Measurements from ENCODE around the gene GUCY1A1. TPM values are rescaled to one million over a fixed set of nuclear protein-coding genes. Genes with fewer than 3 reads are reported as not detected.

Gene GUCY1A1
- total RNA-seq, 1 experiment from 2014 or later, result 23.6 TPM

GRCh38 chr4:155757745-155758265, 91.2 kb downstream of the GUCY1A1 start:
- BruUV-seq (replicated peaks), result no TSS peak
- intact Hi-C loops (cut with micrococcal nuclease; ENCODE audit: unreplicated experiment), result loop anchor here (5.0 kb wide), 2 partner anchors 56 to 231 kb away; no protein-coding TSS in a partner anchor
- no peaks in the 10 kb centered on the region for H3K27me3 Mint-ChIP-seq (ENCODE audit: unreplicated experiment)
- no peak overlapping the region for H3K27ac Mint-ChIP-seq (ENCODE audit: unreplicated experiment)
- DNase-seq, result no peak
- H3K9me3 Mint-ChIP-seq (ENCODE audit: low read depth, unreplicated experiment), result no peaks in the 10 kb centered on the region
- H3K4me3 Mint-ChIP-seq (ENCODE audit: low read depth, unreplicated experiment), result no peak overlapping the region
- CTCF ChIA-PET, result interaction anchor here (0.7 kb wide), 1 partner anchor 9 kb away, joined by 3 read pairs; no protein-coding TSS in a partner anchor
- peaks cover 20% of the 10 kb centered on the region for H3K36me3 Mint-ChIP-seq (ENCODE audit: insufficient read depth, unreplicated experiment)
- peaks cover 24% of the 10 kb centered on the region for H3K4me1 Mint-ChIP-seq (ENCODE audit: low read depth, unreplicated experiment)
- TF ChIP-seq, protein P1, sequence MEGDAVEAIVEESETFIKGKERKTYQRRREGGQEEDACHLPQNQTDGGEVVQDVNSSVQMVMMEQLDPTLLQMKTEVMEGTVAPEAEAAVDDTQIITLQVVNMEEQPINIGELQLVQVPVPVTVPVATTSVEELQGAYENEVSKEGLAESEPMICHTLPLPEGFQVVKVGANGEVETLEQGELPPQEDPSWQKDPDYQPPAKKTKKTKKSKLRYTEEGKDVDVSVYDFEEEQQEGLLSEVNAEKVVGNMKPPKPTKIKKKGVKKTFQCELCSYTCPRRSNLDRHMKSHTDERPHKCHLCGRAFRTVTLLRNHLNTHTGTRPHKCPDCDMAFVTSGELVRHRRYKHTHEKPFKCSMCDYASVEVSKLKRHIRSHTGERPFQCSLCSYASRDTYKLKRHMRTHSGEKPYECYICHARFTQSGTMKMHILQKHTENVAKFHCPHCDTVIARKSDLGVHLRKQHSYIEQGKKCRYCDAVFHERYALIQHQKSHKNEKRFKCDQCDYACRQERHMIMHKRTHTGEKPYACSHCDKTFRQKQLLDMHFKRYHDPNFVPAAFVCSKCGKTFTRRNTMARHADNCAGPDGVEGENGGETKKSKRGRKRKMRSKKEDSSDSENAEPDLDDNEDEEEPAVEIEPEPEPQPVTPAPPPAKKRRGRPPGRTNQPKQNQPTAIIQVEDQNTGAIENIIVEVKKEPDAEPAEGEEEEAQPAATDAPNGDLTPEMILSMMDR (IDR thresholded peaks at IDR 0.05; ENCODE audit: unreplicated experiment), result no peak

GRCh38 chr4:155758481-155759371, 92.1 kb downstream of the GUCY1A1 start, which contains the start of gene GUCY1B1:
GUCY1B1 (plus strand) TSS chr4:155759021; CDS start chr4:155759141, 120 bp downstream.
- BruUV-seq (replicated peaks), result no TSS peak
- H3K36me3 Mint-ChIP-seq (ENCODE audit: insufficient read depth, unreplicated experiment), result peaks cover 20% of the 10 kb centered on the region
- intact Hi-C loops (cut with micrococcal nuclease; ENCODE audit: unreplicated experiment), result loop anchor here (5.0 kb wide), 2 partner anchors 56 to 231 kb away; no protein-coding TSS in a partner anchor
- no peaks in the 10 kb centered on the region for H3K9me3 Mint-ChIP-seq (ENCODE audit: low read depth, unreplicated experiment)
- H3K4me1 Mint-ChIP-seq (ENCODE audit: low read depth, unreplicated experiment), result peaks cover 24% of the 10 kb centered on the region
- no peaks in the 10 kb centered on the region for H3K27me3 Mint-ChIP-seq (ENCODE audit: unreplicated experiment)
- CTCF ChIA-PET, result interaction anchor here (0.7 to 0.9 kb wide), 2 partner anchors 10 to 230 kb away, joined by 3 read pairs; no protein-coding TSS in a partner anchor
- DNase-seq, result peak; percentile 93
- peak within 1 kb of the TSS; percentile 85 for H3K27ac Mint-ChIP-seq (ENCODE audit: unreplicated experiment)
- H3K4me3 Mint-ChIP-seq (ENCODE audit: low read depth, unreplicated experiment), result peak within 1 kb of the TSS; percentile 62
- TF ChIP-seq, protein P1 (IDR thresholded peaks at IDR 0.05; ENCODE audit: unreplicated experiment), result no peak

DNA sequence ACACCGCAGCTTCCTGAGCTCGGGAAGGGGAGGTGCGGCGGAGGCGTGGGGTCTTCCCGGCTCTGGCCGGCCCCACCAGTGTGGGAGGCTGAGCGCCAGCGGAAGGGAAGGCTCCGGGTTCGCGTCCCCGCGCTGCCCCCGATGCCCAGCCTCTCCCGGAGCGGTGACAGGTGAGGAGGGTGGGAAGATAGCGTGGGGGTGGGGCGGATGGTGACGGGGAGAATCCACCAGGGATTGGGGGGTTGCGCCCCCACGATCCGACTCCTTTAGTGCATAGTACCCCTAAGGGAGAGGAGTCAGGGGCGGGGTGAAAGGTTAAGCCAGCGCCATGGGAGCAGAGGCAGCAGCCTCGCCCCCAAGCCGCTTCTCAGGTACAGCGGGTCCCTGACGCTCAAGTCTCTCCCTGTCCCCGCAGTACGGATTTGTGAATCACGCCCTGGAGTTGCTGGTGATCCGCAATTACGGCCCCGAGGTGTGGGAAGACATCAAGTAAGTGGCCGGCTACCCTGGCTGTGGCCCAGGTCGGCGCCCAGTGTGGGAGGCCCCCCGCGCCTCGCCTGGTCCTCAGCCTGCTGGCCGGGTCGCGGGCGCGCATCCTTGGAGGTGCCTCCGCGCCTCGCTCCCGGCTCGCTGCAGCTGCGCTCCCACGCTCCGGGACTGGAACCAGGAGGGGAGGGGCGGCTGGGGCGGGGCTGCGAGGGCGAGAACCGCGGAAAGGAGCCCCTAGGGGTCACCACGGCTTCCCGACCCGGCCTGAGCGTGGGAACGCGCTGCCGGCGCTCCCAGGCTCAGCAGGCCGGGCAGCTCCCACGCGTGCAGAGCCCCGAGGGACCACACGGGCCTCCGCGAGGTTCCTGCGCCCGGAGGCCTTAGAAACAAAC, 93.0 kb downstream of the GUCY1A1 start:
- H3K9me3 Mint-ChIP-seq (ENCODE audit: low read depth, unreplicated experiment), result no peaks in the 10 kb centered on the region
- CTCF ChIA-PET, result interaction anchor here (0.9 kb wide), 1 partner anchor 230 kb away, joined by 3 read pairs; no protein-coding TSS in a partner anchor
- no peak overlapping the region for H3K27ac Mint-ChIP-seq (ENCODE audit: unreplicated experiment)
- BruUV-seq (replicated peaks), result no TSS peak
- H3K4me1 Mint-ChIP-seq (ENCODE audit: low read depth, unreplicated experiment), result peaks cover 24% of the 10 kb centered on the region
- TF ChIP-seq, protein P1 (IDR thresholded peaks at IDR 0.05; ENCODE audit: unreplicated experiment), result no peak
- intact Hi-C loops (cut with micrococcal nuclease; ENCODE audit: unreplicated experiment), result loop anchor here (5.0 kb wide), 3 partner anchors 57 to 232 kb away; partner anchors contain the start of gene GUCY1A1
- H3K27me3 Mint-ChIP-seq (ENCODE audit: unreplicated experiment), result no peaks in the 10 kb centered on the region
- H3K36me3 Mint-ChIP-seq (ENCODE audit: insufficient read depth, unreplicated experiment), result peaks cover 20% of the 10 kb centered on the region
- DNase-seq, result peak; percentile 44
- peak overlapping the region; percentile 62 for H3K4me3 Mint-ChIP-seq (ENCODE audit: low read depth, unreplicated experiment)

- Mint-ChIP-seq H3K4me1 (ENCODE audit: low read depth, unreplicated experiment) (peaks cover 17% of the 10 kb centered on the region), H3K4me3 (ENCODE audit: low read depth, unreplicated experiment) (no peak overlapping the region), H3K36me3 (ENCODE audit: insufficient read depth, unreplicated experiment) (peaks cover 12% of the 10 kb centered on the region), H3K27ac (ENCODE audit: unreplicated experiment) (no peak overlapping the region), H3K27me3 (ENCODE audit: unreplicated experiment) (no peaks in the 10 kb centered on the region), H3K9me3 (ENCODE audit: low read depth, unreplicated experiment) (no peaks in the 10 kb centered on the region)
- intact Hi-C loops (cut with micrococcal nuclease; ENCODE audit: unreplicated experiment), result loop anchor here (5.0 kb wide), 1 partner anchor 94 kb away; the partner anchor contains the start of gene GUCY1A1
- no peak for DNase-seq
- TF ChIP-seq, protein P1 (IDR thresholded peaks at IDR 0.05; ENCODE audit: unreplicated experiment), result no peak
- CTCF ChIA-PET, result no interaction called here
- TSS peak; percentile 43 for BruUV-seq (replicated peaks)
Observed at GRCh38 chr4:155761047-155761446, 94.4 kb downstream of the GUCY1A1 start.

All from Calu3 (cell line).